A673 (cell line): ENCODE results near the gene CFAP100. TPM values are rescaled to one million over a fixed set of nuclear protein-coding genes. Genes with fewer than 3 reads are reported as not detected.

Source experiments
- BruUV-seq: library from RNA; stranded (reverse); fragments of 400-500 nt; replicated peaks from 2 replicates; lab custom pipeline; 2021; lab: Mats Ljungman, UMichigan
- CTCF ChIA-PET: fragments of 300-600 bp; sonication (Branson Sonifier 250); formaldehyde crosslinking; loops from one replicate; lab custom pipeline; 2022; ENCODE audit warnings: antibody characterized with exemption; lab: Charles Lee
- POLR2A ChIA-PET: fragments of 300-600 bp; sonication (Branson Sonifier 250); formaldehyde crosslinking; loops from one replicate; lab custom pipeline; 2022; ENCODE audit warnings: antibody characterized with exemption; ENCODE audit not compliant: low non-redundant PET; lab: Charles Lee
- DNase-seq: peaks from one replicate; pipeline ENCODE4 v3.0.0-alpha.2; 2015; ENCODE audit warnings: low spot score
- H3K27ac ChIP-seq: fragments of 200-600 bp; sonication (generic); 2 replicates; pipeline ENCODE4 v1.5.1; 2016; ENCODE audit warnings: mixed run types, low read depth, mild to moderate bottlenecking, mixed read lengths, antibody characterized with exemption, low read length; ENCODE audit not compliant: poor library complexity, severe bottlenecking
- H3K27me3 ChIP-seq: fragments of 200-600 bp; sonication (generic); replicated peaks from 2 replicates; pipeline ENCODE4 v1.6.1; 2017; ENCODE audit warnings: mixed run types, low read depth, mild to moderate bottlenecking, mixed read lengths, antibody characterized with exemption, low read length; ENCODE audit not compliant: insufficient read depth, poor library complexity
- H3K36me3 ChIP-seq: fragments of 200-600 bp; sonication (generic); 2 replicates; pipeline ENCODE4 v1.6.1; 2016; ENCODE audit warnings: mixed run types, mild to moderate bottlenecking, mixed read lengths, antibody characterized with exemption, low read length; ENCODE audit not compliant: insufficient read depth, poor library complexity, severe bottlenecking
- H3K4me1 ChIP-seq: fragments of 200-600 bp; sonication (generic); 2 replicates; pipeline ENCODE4 v1.6.1; 2017; ENCODE audit warnings: mixed run types, mild to moderate bottlenecking, mixed read lengths, antibody characterized with exemption, low read length; ENCODE audit not compliant: insufficient read depth, poor library complexity, severe bottlenecking
- H3K4me3 ChIP-seq: fragments of 200-600 bp; sonication (generic); 2 replicates; pipeline ENCODE4 v1.5.1; 2016; ENCODE audit warnings: low read depth, mixed run types, mild to moderate bottlenecking, mixed read lengths, low read length; ENCODE audit not compliant: poor library complexity, severe bottlenecking
- H3K9me3 ChIP-seq: fragments of 200-600 bp; sonication (generic); 2 replicates; pipeline ENCODE4 v1.6.1; 2016; ENCODE audit warnings: mixed run types, low read depth, mild to moderate bottlenecking, mixed read lengths, antibody characterized with exemption, low read length; ENCODE audit not compliant: poor library complexity, severe bottlenecking
- CTCF ChIP-seq: fragments of 300-800, 200-600 bp; sonication (generic); conservative IDR thresholded peaks from 2 replicates; pipeline ENCODE4 v1.5.1; 2017; ENCODE audit warnings: low read depth, mild to moderate bottlenecking, antibody characterized with exemption, low read length, moderate library complexity, mixed read lengths
- EZH2 ChIP-seq: fragments of 200-600 bp; sonication (generic); IDR thresholded peaks from 2 replicates; pipeline ENCODE4 v1.6.1; 2017; ENCODE audit warnings: borderline replicate concordance, low read depth, mild to moderate bottlenecking, mixed read lengths, antibody characterized with exemption, low read length; ENCODE audit not compliant: poor library complexity, severe bottlenecking
- intact Hi-C: fragments of 100-400 bp; cut with micrococcal nuclease; formaldehyde crosslinking; loops from one replicate; pipeline ENCODE4 v1.10.0; 2022; ENCODE audit not compliant: unreplicated experiment
- total RNA-seq: library from RNA; stranded (reverse); gene quantifications from 2 replicates; pipeline ENCODE4 v1.2.3, GENCODE V29; 2021

Gene CFAP100
- total RNA-seq, 1 experiment from 2014 or later = not detected

- BruUV-seq = no TSS peak
- H3K27me3 ChIP-seq = no peaks in the 10 kb centered on the region
- CTCF ChIA-PET = no interaction called here
- no peak overlapping the region for H3K27ac ChIP-seq
- TF ChIP-seq CTCF (no peak), EZH2 (no peak)
- no peaks in the 10 kb centered on the region for H3K4me1 ChIP-seq
- H3K9me3 ChIP-seq = peaks cover 11% of the 10 kb centered on the region
- DNase-seq = no peak
- intact Hi-C loops = no loop called here
- POLR2A ChIA-PET = no interaction called here
- H3K36me3 ChIP-seq = no peaks in the 10 kb centered on the region
- H3K4me3 ChIP-seq = no peak overlapping the region
Observed at GRCh38 chr3:126424039-126424717, 29.5 kb downstream of the CFAP100 start.

- Histone ChIP-seq H3K4me1 (no peaks in the 10 kb centered on the region), H3K4me3 (no peak overlapping the region), H3K27me3 (no peaks in the 10 kb centered on the region), H3K36me3 (no peaks in the 10 kb centered on the region), H3K9me3 (peaks cover 11% of the 10 kb centered on the region), H3K27ac (no peak overlapping the region)
- DNase-seq = no peak
- ChIA-PET CTCF (no interaction called here), POLR2A (no interaction called here)
- intact Hi-C loops = no loop called here
- BruUV-seq = no TSS peak
- TF ChIP-seq EZH2 (no peak), CTCF (no peak)
Observed at GRCh38 chr3:126424751-126425150, 30.0 kb downstream of the CFAP100 start.

GRCh38 chr3:126431103-126431534 lies 36.4 kb downstream of the CFAP100 start:
- TF ChIP-seq EZH2 = no peak
- no peak for TF ChIP-seq CTCF
- ChIA-PET POLR2A (no interaction called here), CTCF (interaction anchor here (0.6 kb wide), 1 partner anchor 36 kb away, joined by 3 read pairs; no protein-coding TSS in a partner anchor)
- peaks cover 6% of the 10 kb centered on the region for H3K9me3 ChIP-seq
- no peak for DNase-seq
- peaks cover 11% of the 10 kb centered on the region for H3K4me1 ChIP-seq
- H3K27me3 ChIP-seq = no peaks in the 10 kb centered on the region
- peaks cover 1% of the 10 kb centered on the region for H3K36me3 ChIP-seq
- no peak overlapping the region for H3K27ac ChIP-seq
- intact Hi-C loops = no loop called here
- no peak overlapping the region for H3K4me3 ChIP-seq
- no TSS peak for BruUV-seq
